Smooth muscle cell (in vitro differentiated cells): ENCODE measurements around the gene HCAR1. TPM values are rescaled to one million over a fixed set of nuclear protein-coding genes. Genes with fewer than 3 reads are reported as not detected.
"Not testable (repeated sequence)": the region's sequence is repeated elsewhere in the genome, so short reads cannot be mapped to it uniquely, and the experiment has no call there.

Experiments
- DNase-seq: peaks from one replicate; lab custom pipeline; 2025; ENCODE audit not compliant: unreplicated experiment; lab: John Stamatoyannopoulos, UW
- H2AFZ ChIP-seq: fragments of 200-600 bp; sonication (generic); 2 replicates; pipeline ENCODE4 v1.6.0; 2016; ENCODE audit warnings: antibody characterized with exemption, low read depth, mild to moderate bottlenecking
- H3F3A ChIP-seq: fragments of 200-600 bp; sonication (generic); 2 replicates; pipeline ENCODE4 v1.6.0; 2017; ENCODE audit warnings: antibody characterized with exemption, low read depth
- H3K27ac ChIP-seq: fragments of 200-600 bp; sonication (generic); 2 replicates; pipeline ENCODE4 v1.5.1; 2016; ENCODE audit warnings: low read depth, mild to moderate bottlenecking
- H3K27me3 ChIP-seq: fragments of 200-600 bp; sonication (generic); 2 replicates; pipeline ENCODE4 v1.6.1; 2016; ENCODE audit warnings: low read depth, mild to moderate bottlenecking
- H3K36me3 ChIP-seq: fragments of 200-600 bp; sonication (generic); 2 replicates; pipeline ENCODE4 v1.5.1; 2016; ENCODE audit warnings: low read depth
- H3K4me1 ChIP-seq: fragments of 200-600 bp; sonication (generic); 2 replicates; pipeline ENCODE4 v1.5.1; 2016; ENCODE audit warnings: low read depth
- H3K4me2 ChIP-seq: fragments of 200-600 bp; sonication (generic); 2 replicates; pipeline ENCODE4 v1.6.0; 2016; ENCODE audit warnings: mild to moderate bottlenecking
- H3K4me3 ChIP-seq: fragments of 200-600 bp; sonication (generic); 2 replicates; pipeline ENCODE4 v1.5.1; 2016; ENCODE audit warnings: mild to moderate bottlenecking
- H3K79me2 ChIP-seq: fragments of 200-600 bp; sonication (generic); 2 replicates; pipeline ENCODE4 v1.6.0; 2016; ENCODE audit warnings: low read depth, mild to moderate bottlenecking
- H3K9ac ChIP-seq: fragments of 200-600 bp; sonication (generic); 2 replicates; pipeline ENCODE4 v1.6.0; 2016; ENCODE audit warnings: low read depth
- H3K9me3 ChIP-seq: fragments of 200-600 bp; sonication (generic); replicated peaks from 2 replicates; pipeline ENCODE4 v1.5.1; 2016; ENCODE audit warnings: low read depth
- H4K20me1 ChIP-seq: fragments of 200-600 bp; sonication (generic); 2 replicates; pipeline ENCODE4 v1.6.0; 2016; ENCODE audit warnings: low read depth
- CTCF ChIP-seq: fragments of 200-600 bp; sonication (generic); IDR thresholded peaks from 2 replicates; pipeline ENCODE4 v1.5.1; 2017; ENCODE audit warnings: borderline replicate concordance, mild to moderate bottlenecking, antibody characterized with exemption; ENCODE audit not compliant: insufficient read depth, poor library complexity, severe bottlenecking
- WGBS: methylation state at CpG from one replicate; pipeline ENCODE4 v1.1.7; 2016; ENCODE audit warnings: low lambda C conversion rate; 5-methylcytosine and 5-hydroxymethylcytosine counted together
- polyA plus RNA-seq: library from polyadenylated mRNA; unstranded; fragments of >200 nt; fragmentation: Nextera tagmentation; extraction: Ambion mirVana; gene quantifications from 2 replicates; pipeline ENCODE4 v1.2.1, GENCODE V29; 2016
- small RNA-seq: library from RNA; depleted of rRNA; stranded (forward); fragments of <200 nt; gene quantifications from one replicate; pipeline ENCODE3, GENCODE V24; 2014
- total RNA-seq: library from RNA; depleted of rRNA; stranded (reverse); fragments of >200 nt; gene quantifications from 2 replicates; pipeline ENCODE4 v1.2.3, GENCODE V29; 2014

HCAR1 gene
- total and polyA plus RNA-seq, 2 experiments from 2014 or later, result not detected

- no peak overlapping the region for H3K4me3 ChIP-seq
- no peaks in the 10 kb centered on the region for H3K9me3 ChIP-seq
- H4K20me1 ChIP-seq, result no peaks in the 10 kb centered on the region
- H3F3A ChIP-seq, result no peaks in the 10 kb centered on the region
- H3K4me2 ChIP-seq, result no peak overlapping the region
- H3K4me1 ChIP-seq, result no peaks in the 10 kb centered on the region
- H3K36me3 ChIP-seq, result no peaks in the 10 kb centered on the region
- H3K79me2 ChIP-seq, result no peaks in the 10 kb centered on the region
- H3K9ac ChIP-seq, result no peak overlapping the region
- H3K27ac ChIP-seq, result no peak overlapping the region
- WGBS, result 93% methylated on average over 5 of the region's 5 CpGs
- no peak overlapping the region for H2AFZ ChIP-seq
- no peak for DNase-seq
- TF ChIP-seq CTCF, result no peak
- no peaks in the 10 kb centered on the region for H3K27me3 ChIP-seq
Measured at GRCh38 chr12:122684297-122684813, 46.3 kb downstream of the HCAR1 start.

GRCh38 chr12:122681814-122682213, 48.8 kb downstream of the HCAR1 start:
- H3K4me3 ChIP-seq, result no peak overlapping the region
- H3K9me3 ChIP-seq, result no peaks in the 10 kb centered on the region
- H3K27me3 ChIP-seq, result no peaks in the 10 kb centered on the region
- H3K4me1 ChIP-seq, result no peaks in the 10 kb centered on the region
- no peaks in the 10 kb centered on the region for H3K36me3 ChIP-seq
- H2AFZ ChIP-seq, result no peak overlapping the region
- H3K27ac ChIP-seq, result no peak overlapping the region
- no peak for DNase-seq
- H3K9ac ChIP-seq, result no peak overlapping the region
- 85% methylated on average over 4 of the region's 4 CpGs for WGBS
- no peak for TF ChIP-seq CTCF
- H4K20me1 ChIP-seq, result no peaks in the 10 kb centered on the region
- H3K79me2 ChIP-seq, result no peaks in the 10 kb centered on the region
- no peak overlapping the region for H3K4me2 ChIP-seq
- H3F3A ChIP-seq, result no peaks in the 10 kb centered on the region

GRCh38 chr12:122680989-122681388, 49.7 kb downstream of the HCAR1 start:
- not testable (repeated sequence) for H3K4me2 ChIP-seq, H3K27ac ChIP-seq, H3K9me3 ChIP-seq, H3K36me3 ChIP-seq, DNase-seq, H3K9ac ChIP-seq, H3F3A ChIP-seq, H3K4me1 ChIP-seq, H3K4me3 ChIP-seq, H4K20me1 ChIP-seq, H3K79me2 ChIP-seq, H3K27me3 ChIP-seq, H2AFZ ChIP-seq
- WGBS, result 100% methylated on average over 6 of the region's 6 CpGs

- not testable (repeated sequence) for H3K79me2 ChIP-seq, H3K27me3 ChIP-seq, H3F3A ChIP-seq, DNase-seq, H3K9me3 ChIP-seq, H3K27ac ChIP-seq, H2AFZ ChIP-seq, H3K4me2 ChIP-seq, H3K4me1 ChIP-seq, H4K20me1 ChIP-seq, H3K9ac ChIP-seq, H3K4me3 ChIP-seq, H3K36me3 ChIP-seq
- WGBS, result 96% methylated on average over 22 of the region's 32 CpGs
Measured at GRCh38 chr12:122676781-122677180, 53.9 kb downstream of the HCAR1 start.

Small RNAs within 50 kb of the gene (small RNA-seq; reads per million reads assigned to genes)
- gene AC026333.2, result not detected
- gene RF00019, result not detected

Other genes starting within 250 kb of the HCAR1 start
- 19.5 and 20.6 TPM in 2 replicates for gene ZCCHC8, start 229.9 kb downstream of the HCAR1 start, total RNA-seq
- gene ZCCHC8, start 229.9 kb downstream of the HCAR1 start, polyA plus RNA-seq, result 8.8 and 13.9 TPM in 2 replicates
- gene RSRC2, start 203.9 kb downstream of the HCAR1 start, total RNA-seq, result 108 and 118 TPM in 2 replicates
- 60.9 and 65.9 TPM in 2 replicates for gene RSRC2, start 203.9 kb downstream of the HCAR1 start, polyA plus RNA-seq
- 22.7 and 26.2 TPM in 2 replicates for gene KNTC1, start 203.6 kb downstream of the HCAR1 start, total RNA-seq
- 9.1 and 13.5 TPM in 2 replicates for gene KNTC1, start 203.6 kb downstream of the HCAR1 start, polyA plus RNA-seq
- gene HCAR2, start 27.5 kb downstream of the HCAR1 start, total RNA-seq, result 0.85 and 2.0 TPM in 2 replicates
- gene HCAR2, start 27.5 kb downstream of the HCAR1 start, polyA plus RNA-seq, result 0.63 and 1.8 TPM in 2 replicates
- gene HCAR3, start 14.0 kb downstream of the HCAR1 start, total RNA-seq, result not detected in 2 replicates
- gene HCAR3, start 14.0 kb downstream of the HCAR1 start, polyA plus RNA-seq, result 0.26 and 0.43 TPM in 2 replicates
- gene DENR, start 22.0 kb upstream of the HCAR1 start, total RNA-seq, result 32.5 and 36.3 TPM in 2 replicates
- 49.7 and 55.5 TPM in 2 replicates for gene DENR, start 22.0 kb upstream of the HCAR1 start, polyA plus RNA-seq
- 0.94 and 2.5 TPM in 2 replicates for gene CCDC62, start 43.7 kb upstream of the HCAR1 start, total RNA-seq
- 0.17 and 0.34 TPM in 2 replicates for gene CCDC62, start 43.7 kb upstream of the HCAR1 start, polyA plus RNA-seq
- 7.4 and 27.8 TPM in 2 replicates for gene HIP1R, start 104.6 kb upstream of the HCAR1 start, total RNA-seq
- 6.0 and 13.7 TPM in 2 replicates for gene HIP1R, start 104.6 kb upstream of the HCAR1 start, polyA plus RNA-seq
- 14.8 and 20.4 TPM in 2 replicates for gene VPS37B, start 165.3 kb upstream of the HCAR1 start, total RNA-seq
- gene VPS37B, start 165.3 kb upstream of the HCAR1 start, polyA plus RNA-seq, result 25.3 and 37.9 TPM in 2 replicates
- 4.4 and 8.2 TPM in 2 replicates for gene ABCB9, start 235.6 kb upstream of the HCAR1 start, total RNA-seq
- 7.4 and 8.0 TPM in 2 replicates for gene ABCB9, start 235.6 kb upstream of the HCAR1 start, polyA plus RNA-seq
- gene OGFOD2, start 244.4 kb upstream of the HCAR1 start, total RNA-seq, result 9.7 and 14.2 TPM in 2 replicates
- gene OGFOD2, start 244.4 kb upstream of the HCAR1 start, polyA plus RNA-seq, result 15.8 and 22.3 TPM in 2 replicates
- 47.9 and 89.3 TPM in 2 replicates for gene ARL6IP4, start 249.8 kb upstream of the HCAR1 start, total RNA-seq
- 275 and 290 TPM in 2 replicates for gene ARL6IP4, start 249.8 kb upstream of the HCAR1 start, polyA plus RNA-seq